Thyroid gland (tissue), 4 donors: ENCODE measurements around the gene OR6C68. TPM values are rescaled to one million over a fixed set of nuclear protein-coding genes. Genes with fewer than 3 reads are reported as not detected.

Experiments
- DNase-seq, 2 donors: peaks; one replicate each; pipeline ENCODE4 v3.0.0-alpha.2; 2019
- H3K27ac ChIP-seq, 3 donors: fragments of 200-600 bp; sonication (generic); 1 replicate in 2 of 3; 2 replicates in 1 of 3; pipeline ENCODE4 v1.5.1; 2016 to 2019; ENCODE audit warnings: mild to moderate bottlenecking in 1 of 3, moderate library complexity in 1 of 3
- H3K27me3 ChIP-seq: fragments of 200-600 bp; sonication (generic); one replicate; pipeline ENCODE4 v1.5.1; 2019
- H3K36me3 ChIP-seq, 2 donors: fragments of 200-600 bp; sonication (generic); one replicate each; pipeline ENCODE4 v1.5.1; 2016 to 2019
- H3K4me1 ChIP-seq, 2 donors: fragments of 200-600 bp; sonication (generic); one replicate each; pipeline ENCODE4 v1.5.1; 2017 to 2019
- H3K4me3 ChIP-seq, 3 donors: fragments of 200-600 bp; sonication (generic); replicated peaks in 1 of 3; 1 replicate in 2 of 3; 2 replicates in 1 of 3; pipeline ENCODE4 v1.5.1; 2016; ENCODE audit warnings: mild to moderate bottlenecking in 1 of 3
- H3K9me3 ChIP-seq: fragments of 200-600 bp; sonication (generic); one replicate; pipeline ENCODE4 v1.5.1; 2017
- POLR2A ChIP-seq, 2 donors: fragments of 450-650 bp; IDR thresholded peaks; one replicate each; pipeline ENCODE4 v1.6.1; 2017; ENCODE audit warnings: antibody characterized with exemption in 2 of 2, mild to moderate bottlenecking in 2 of 2, moderate library complexity in 1 of 2
- WGBS, 2 donors: methylation state at CpG; one replicate each; pipeline ENCODE4 v1.1.5; 2017; 5-methylcytosine and 5-hydroxymethylcytosine counted together
- intact Hi-C: fragments of 100-400 bp; cut with DNase I; formaldehyde crosslinking; loops from one replicate; pipeline ENCODE4 v1.15.1; 2023
- total RNA-seq, 4 donors: library from RNA; depleted of rRNA; stranded (reverse); fragments of >200 nt; gene quantifications; one replicate each; pipeline ENCODE4 v1.2.3, GENCODE V29; 2016
- TF ChIP-seq, protein P1 (sequence below), 6 experiments: fragments of 200-600 bp in 3 of 6; fragments of 450-650 bp in 3 of 6; sonication (generic) in 3 of 6; IDR thresholded peaks; one replicate each; pipeline ENCODE4 v1.5.1; 2016 to 2019; ENCODE audit warnings: antibody characterized with exemption in 6 of 6, mild to moderate bottlenecking in 2 of 6, inconsistent platforms in 1 of 6, moderate library complexity in 1 of 6

Gene OR6C68
- total RNA-seq, 4 donors from 2014 or later, result not detected

DNA sequence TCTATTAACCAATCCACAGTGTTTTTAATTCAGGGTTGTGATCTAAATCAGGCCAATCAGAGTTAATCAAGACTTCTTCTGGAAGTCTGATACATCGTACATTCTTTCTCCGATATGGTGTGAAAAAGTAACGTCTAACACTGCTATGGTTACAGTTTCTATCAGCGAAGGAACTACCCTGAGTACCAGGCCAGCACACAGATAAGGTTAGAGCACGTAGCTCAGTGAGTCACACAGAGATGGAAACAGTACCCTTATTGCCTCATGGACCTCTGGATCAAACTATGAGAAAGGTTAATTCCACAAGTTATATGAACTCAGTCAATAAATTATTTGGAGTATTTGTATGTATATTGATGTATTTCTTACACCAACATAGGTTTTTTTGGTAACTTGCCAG is 3.3 kb downstream of the OR6C68 start:
- WGBS, 2 donors, result 76 to 85% methylated on average over 5 of the region's 5 CpGs
- DNase-seq, result no peak
- H3K9me3 ChIP-seq, result no peaks in the 10 kb centered on the region
- intact Hi-C loops, result no loop called here
- no peaks in the 10 kb centered on the region for H3K4me1 ChIP-seq
- H3K36me3 ChIP-seq, result no peaks in the 10 kb centered on the region
- TF ChIP-seq, protein P1, sequence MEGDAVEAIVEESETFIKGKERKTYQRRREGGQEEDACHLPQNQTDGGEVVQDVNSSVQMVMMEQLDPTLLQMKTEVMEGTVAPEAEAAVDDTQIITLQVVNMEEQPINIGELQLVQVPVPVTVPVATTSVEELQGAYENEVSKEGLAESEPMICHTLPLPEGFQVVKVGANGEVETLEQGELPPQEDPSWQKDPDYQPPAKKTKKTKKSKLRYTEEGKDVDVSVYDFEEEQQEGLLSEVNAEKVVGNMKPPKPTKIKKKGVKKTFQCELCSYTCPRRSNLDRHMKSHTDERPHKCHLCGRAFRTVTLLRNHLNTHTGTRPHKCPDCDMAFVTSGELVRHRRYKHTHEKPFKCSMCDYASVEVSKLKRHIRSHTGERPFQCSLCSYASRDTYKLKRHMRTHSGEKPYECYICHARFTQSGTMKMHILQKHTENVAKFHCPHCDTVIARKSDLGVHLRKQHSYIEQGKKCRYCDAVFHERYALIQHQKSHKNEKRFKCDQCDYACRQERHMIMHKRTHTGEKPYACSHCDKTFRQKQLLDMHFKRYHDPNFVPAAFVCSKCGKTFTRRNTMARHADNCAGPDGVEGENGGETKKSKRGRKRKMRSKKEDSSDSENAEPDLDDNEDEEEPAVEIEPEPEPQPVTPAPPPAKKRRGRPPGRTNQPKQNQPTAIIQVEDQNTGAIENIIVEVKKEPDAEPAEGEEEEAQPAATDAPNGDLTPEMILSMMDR (IDR thresholded peaks at IDR 0.05), result no peak
- TF ChIP-seq POLR2A (IDR thresholded peaks at IDR 0.05), result no peak
- H3K27me3 ChIP-seq, result no peaks in the 10 kb centered on the region
- no peak overlapping the region for H3K4me3 ChIP-seq
- H3K27ac ChIP-seq, result no peak overlapping the region

DNA sequence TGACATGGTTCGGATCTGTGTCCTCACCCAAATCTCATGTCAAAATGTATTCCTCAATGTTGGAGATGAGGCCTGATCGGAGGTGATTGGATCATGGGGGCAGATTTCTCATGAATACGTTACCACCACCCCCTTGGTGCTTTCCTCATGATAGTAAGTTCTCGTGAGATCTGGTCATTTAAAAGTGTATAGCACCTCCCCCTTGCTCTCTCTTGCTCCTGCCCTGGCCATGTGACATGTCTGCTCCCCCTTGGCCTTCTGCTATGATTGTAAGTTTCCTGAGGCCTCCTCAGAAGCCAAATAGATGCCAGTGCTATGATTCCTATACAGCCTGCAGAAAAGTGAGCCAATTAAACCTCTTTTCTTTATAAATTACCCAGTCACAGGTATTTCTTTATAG is 7.1 kb downstream of the OR6C68 start:
- intact Hi-C loops, result no loop called here
- no peaks in the 10 kb centered on the region for H3K27me3 ChIP-seq
- no peak overlapping the region for H3K27ac ChIP-seq
- no peak overlapping the region for H3K4me3 ChIP-seq
- no peak for DNase-seq
- TF ChIP-seq POLR2A (IDR thresholded peaks at IDR 0.05), result no peak
- TF ChIP-seq, protein P1 (IDR thresholded peaks at IDR 0.05), result no peak
- 82 to 84% methylated on average over 4 of the region's 4 CpGs for whole genome bisulfite sequencing, 2 donors
- no peaks in the 10 kb centered on the region for H3K9me3 ChIP-seq
- H3K36me3 ChIP-seq, result no peaks in the 10 kb centered on the region
- H3K4me1 ChIP-seq, result no peaks in the 10 kb centered on the region

DNA sequence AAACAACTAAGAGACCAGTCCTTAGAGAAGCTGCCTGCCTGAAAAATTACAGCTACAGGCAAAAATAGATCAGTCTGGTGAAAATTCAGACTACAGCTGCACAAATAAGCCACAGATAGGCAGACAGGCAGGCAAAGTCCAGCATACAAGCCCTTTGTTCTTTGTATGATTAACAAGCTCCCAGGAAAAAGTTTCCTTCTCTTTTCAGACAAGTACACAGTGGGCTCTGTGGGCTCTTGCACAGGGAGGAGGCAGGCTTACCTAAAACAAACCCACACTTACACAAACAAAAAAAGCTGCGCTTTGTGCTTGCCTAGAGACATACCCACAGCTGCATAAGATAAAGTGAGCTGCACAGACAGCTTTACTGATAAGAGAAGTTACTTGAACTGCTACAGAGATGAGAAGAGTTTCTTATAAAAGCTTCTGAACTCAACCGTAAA is 7.7 kb downstream of the OR6C68 start:
- Histone ChIP-seq H3K27ac (no peak overlapping the region), H3K36me3 (no peaks in the 10 kb centered on the region), H3K9me3 (no peaks in the 10 kb centered on the region), H3K27me3 (no peaks in the 10 kb centered on the region), H3K4me3 (no peak overlapping the region), H3K4me1 (no peaks in the 10 kb centered on the region)
- 12 to 13% methylated on average over 2 of the region's 2 CpGs for WGBS, 2 donors
- TF ChIP-seq, protein P1 (IDR thresholded peaks at IDR 0.05), result no peak
- no peak for TF ChIP-seq POLR2A (IDR thresholded peaks at IDR 0.05)
- no peak for DNase-seq
- intact Hi-C loops, result no loop called here

DNA sequence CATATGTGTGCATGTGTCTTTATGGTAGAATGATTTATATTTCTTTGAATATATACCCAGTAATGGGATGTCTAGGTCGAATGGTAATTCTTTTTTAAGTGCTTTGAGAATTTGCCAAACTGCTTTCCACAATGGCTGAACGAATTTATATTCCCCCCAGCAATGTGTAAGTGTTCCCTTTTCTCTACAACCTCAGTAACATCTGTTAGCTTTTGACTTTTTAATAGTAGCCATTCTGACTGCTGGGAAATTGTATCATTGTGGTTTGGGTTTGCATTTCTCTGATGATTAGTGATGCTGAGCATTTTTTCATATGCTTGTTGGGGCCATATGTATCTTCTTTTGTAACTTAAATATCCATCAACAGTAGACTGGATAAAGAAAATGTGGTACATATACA is 9.4 kb downstream of the OR6C68 start:
- 35 to 42% methylated on average over 2 of the region's 2 CpGs for whole genome bisulfite sequencing, 2 donors
- no peak for DNase-seq
- H3K27ac ChIP-seq, result no peak overlapping the region
- no peak for TF ChIP-seq POLR2A (IDR thresholded peaks at IDR 0.05)
- TF ChIP-seq, protein P1 (IDR thresholded peaks at IDR 0.05), result no peak
- H3K9me3 ChIP-seq, result no peaks in the 10 kb centered on the region
- H3K36me3 ChIP-seq, result no peaks in the 10 kb centered on the region
- no peak overlapping the region for H3K4me3 ChIP-seq
- H3K4me1 ChIP-seq, result no peaks in the 10 kb centered on the region
- H3K27me3 ChIP-seq, result no peaks in the 10 kb centered on the region
- intact Hi-C loops, result no loop called here

DNA sequence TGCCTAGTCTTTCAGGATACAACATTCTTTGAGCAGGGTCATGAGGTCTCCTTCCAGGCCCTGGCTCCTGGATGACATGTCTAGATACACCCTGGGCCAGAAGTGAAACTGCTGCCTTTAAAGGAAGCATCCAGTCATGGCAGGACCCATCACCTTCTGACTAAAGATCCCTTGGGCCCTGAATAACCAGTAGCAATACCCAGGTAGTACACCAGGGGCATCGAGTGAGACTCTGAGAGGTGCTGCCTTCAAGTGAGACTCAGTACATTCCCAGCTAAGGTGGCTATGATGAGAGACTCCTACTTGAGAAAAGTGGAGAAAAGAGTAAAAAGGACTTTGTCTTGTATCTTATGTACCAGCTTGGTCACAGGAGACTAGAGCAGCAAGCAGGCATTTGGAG is 23.5 kb downstream of the OR6C68 start:
- no peak overlapping the region for H3K27ac ChIP-seq
- TF ChIP-seq POLR2A (IDR thresholded peaks at IDR 0.05), result no peak
- TF ChIP-seq, protein P1 (IDR thresholded peaks at IDR 0.05), result no peak
- H3K27me3 ChIP-seq, result no peaks in the 10 kb centered on the region
- no peak overlapping the region for H3K4me3 ChIP-seq
- H3K9me3 ChIP-seq, result no peaks in the 10 kb centered on the region
- H3K4me1 ChIP-seq, result no peaks in the 10 kb centered on the region
- H3K36me3 ChIP-seq, result no peaks in the 10 kb centered on the region
- intact Hi-C loops, result no loop called here
- WGBS, 2 donors, result 80 to 83% methylated on average over 1 of the region's 1 CpG
- DNase-seq, result no peak
